ENCODE data around the gene MEST. TPM values are rescaled to one million over a fixed set of nuclear protein-coding genes. Genes with fewer than 3 reads are reported as not detected.

The MEST gene
- total RNA-seq (52.6 and 62.1 TPM in 2 replicates), polyA plus RNA-seq (44.3 and 46.7 TPM in 2 replicates), polyA minus RNA-seq (90.2 and 125 TPM in 2 replicates), Bru-seq, nascent RNA (percentile 56 among the genes with signal in this experiment), BruChase-seq, experiment 1, labeled RNA remaining after a 6-hour chase (percentile 75 among the genes with signal in this experiment), BruChase-seq, experiment 2, labeled RNA remaining after a 2-hour chase (percentile 62 among the genes with signal in this experiment)
- polyA plus RNA-seq (2011; cell fraction: cytosol; rRNA removed) = 56.2 and 58.6 TPM in 2 replicates
- 35.2 and 42.6 TPM in 2 replicates for polyA plus RNA-seq (2011; cell fraction: nucleus; rRNA removed)
- 75.3 and 78.8 TPM in 2 replicates for polyA plus RNA-seq (2012)
- polyA minus RNA-seq (2011; cell fraction: cytosol; rRNA and poly(A)+ RNA removed) = 41.6 TPM
- polyA minus RNA-seq (2011; cell fraction: nucleus; rRNA and poly(A)+ RNA removed) = 26.0 and 49.8 TPM in 2 replicates
- long read RNA-seq, transcript MEST-201 (12 exons, 2,505 nt) = major isoform, 134 of 198 reads
- long read RNA-seq, transcript MEST-202 (12 exons, 2,443 nt) = minor isoform, 41 of 198 reads
- long read RNA-seq, partial matches to known transcripts = 6 of 198 reads
- long read RNA-seq, other reads (novel, unspliced or antisense) = 13 of 198 reads

- peak within 1 kb of the TSS; percentile 49 for H3K4me2 ChIP-seq (ENCODE audit: insufficient read depth, low read length)
- H3K9me1 ChIP-seq (replicated peaks; ENCODE audit: control insufficient read depth, extremely low read depth, insufficient read depth, low read length) = no peaks in the 10 kb centered on the region
- H2AFZ ChIP-seq (ENCODE audit: low read depth, low read length) = peak within 1 kb of the TSS; percentile 60
- POLR2A ChIA-PET = no interaction called here
- intact Hi-C loops (cut with micrococcal nuclease) (loop anchor here (2.0 kb wide), 2 partner anchors 69 to 419 kb away; no protein-coding TSS in a partner anchor), dilution Hi-C loops (cut with MboI; ENCODE audit: extremely low pct_ligation_motif_present, low sequenced_read_pairs) (no loop called here)
- H3K9me3 ChIP-seq (replicated peaks; ENCODE audit: control insufficient read depth, insufficient read depth, low read length) = no peaks in the 10 kb centered on the region
- no peak within 1 kb of the TSS for H3K9ac ChIP-seq (replicated peaks; ENCODE audit: extremely low read depth, insufficient read depth, low read length)
- no peaks in the 10 kb centered on the region for H3K27me3 ChIP-seq (ENCODE audit: control insufficient read depth in 2 of 2, insufficient read depth in 2 of 2, low read length in 2 of 2)
- no peaks in the 10 kb centered on the region for H4K20me1 ChIP-seq (replicated peaks; ENCODE audit: control insufficient read depth, extremely low read depth, insufficient read depth, low read length)
- TF ChIP-seq MYC (IDR thresholded peaks at IDR 0.05; ENCODE audit: low read depth, low read length) = no peak
- TF ChIP-seq POLR2A (IDR thresholded peaks at IDR 0.05; ENCODE audit: low read depth, low read length) = peak; percentile 57
- TF ChIP-seq CTCF (IDR thresholded peaks at IDR 0.05; ENCODE audit: extremely low read depth in 1 of 2, insufficient read depth in 1 of 2, low read depth in 1 of 2, low read length in 2 of 2) = no peak
- TF ChIP-seq POLR2AphosphoS5 (IDR thresholded peaks at IDR 0.05; ENCODE audit: insufficient read depth, low read depth, low read length) = peak; percentile 65
- no peak for TF ChIP-seq MAX (IDR thresholded peaks at IDR 0.05; ENCODE audit: insufficient read depth, insufficient read length)
- H3K4me3 ChIP-seq (replicated peaks in 1 of 3; ENCODE audit: insufficient read depth in 1 of 3, low read depth in 1 of 3, low read length in 3 of 3) = peak within 1 kb of the TSS in 2 of 3 experiments; percentile 29 to 55
- H3K27ac ChIP-seq (ENCODE audit: insufficient read depth, low read depth, low read length) = no peak within 1 kb of the TSS
- no peaks in the 10 kb centered on the region for H3K36me3 ChIP-seq (ENCODE audit: control insufficient read depth in 2 of 2, extremely low read depth in 1 of 2, insufficient read depth in 2 of 2, low read length in 2 of 2)
- H3K79me2 ChIP-seq (ENCODE audit: control insufficient read depth, insufficient read depth, low read length) = no peaks in the 10 kb centered on the region
- H3K4me1 ChIP-seq (ENCODE audit: control insufficient read depth, extremely low read depth, insufficient read depth, low read length) = peaks cover 30% of the 10 kb centered on the region
- CTCF ChIA-PET = interaction anchor here (0.9 to 1.7 kb wide), 4 partner anchors 176 to 287 kb away, joined by 3 to 5 read pairs (median 4); partner anchors contain the start of genes COPG2 and TMEM209
- no TSS peak for BruUV-seq (replicated peaks)
- no peak for FAIRE-seq
- peak; percentile 21 for DNase-seq (ENCODE audit: low read depth, low spot score)
These were observed at the start of gene MEST for GRCh38 chr7:130491841-130492522. TSS of gene MEST (plus strand) at chr7:130492085. CDS start at chr7:130492314, 229 bp downstream.
